Fibroblast of skin of right quadriceps (primary cell): ENCODE results near the gene SELPLG.
"Not testable (repeated sequence)": the region's sequence is repeated elsewhere in the genome, so short reads cannot be mapped to it uniquely, and the experiment has no call there.

Experiments used
- DNase-seq: peaks from one replicate; pipeline ENCODE4 v3.0.0-alpha.2; 2013

Gene SELPLG

DNA sequence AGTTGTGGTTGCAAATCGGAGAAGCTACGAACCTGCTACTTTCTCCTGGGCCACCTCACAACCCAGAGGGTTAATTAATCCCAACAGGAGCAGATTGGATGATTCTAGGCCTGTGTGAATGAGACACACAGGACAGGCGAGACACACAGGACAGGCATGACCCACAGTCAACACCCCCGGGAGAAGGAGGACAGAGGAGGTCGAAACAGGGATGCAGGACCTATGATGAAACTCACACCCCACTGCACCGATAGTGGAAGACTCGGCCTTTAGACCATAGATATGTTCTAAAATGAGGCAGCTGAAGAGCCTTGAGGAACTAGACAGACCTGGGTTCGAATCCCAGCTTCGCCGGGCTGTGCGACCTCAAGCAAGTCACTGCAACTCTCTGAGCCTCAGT is 47.4 kb downstream of the SELPLG start:
- no peak for DNase-seq

DNA sequence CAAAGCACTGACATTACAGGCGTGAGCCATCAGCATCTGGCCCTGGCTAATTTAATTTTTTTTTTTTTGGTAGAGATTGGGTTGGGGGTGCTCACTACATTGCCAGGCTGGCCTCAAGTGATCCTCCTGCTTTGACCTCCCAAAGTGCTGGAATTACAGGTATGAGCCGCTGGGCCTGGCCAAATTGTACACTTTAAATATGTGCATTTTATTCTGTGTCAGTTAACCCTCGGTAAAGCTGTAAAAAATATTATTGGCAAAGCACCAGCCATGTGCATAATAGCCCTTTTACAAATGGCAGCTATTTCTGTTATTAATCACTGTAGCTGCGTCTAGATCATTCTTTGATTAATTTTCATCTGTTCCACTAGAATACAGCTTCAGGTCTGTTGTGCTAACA is 47.8 kb downstream of the SELPLG start:
- no peak for DNase-seq

DNA sequence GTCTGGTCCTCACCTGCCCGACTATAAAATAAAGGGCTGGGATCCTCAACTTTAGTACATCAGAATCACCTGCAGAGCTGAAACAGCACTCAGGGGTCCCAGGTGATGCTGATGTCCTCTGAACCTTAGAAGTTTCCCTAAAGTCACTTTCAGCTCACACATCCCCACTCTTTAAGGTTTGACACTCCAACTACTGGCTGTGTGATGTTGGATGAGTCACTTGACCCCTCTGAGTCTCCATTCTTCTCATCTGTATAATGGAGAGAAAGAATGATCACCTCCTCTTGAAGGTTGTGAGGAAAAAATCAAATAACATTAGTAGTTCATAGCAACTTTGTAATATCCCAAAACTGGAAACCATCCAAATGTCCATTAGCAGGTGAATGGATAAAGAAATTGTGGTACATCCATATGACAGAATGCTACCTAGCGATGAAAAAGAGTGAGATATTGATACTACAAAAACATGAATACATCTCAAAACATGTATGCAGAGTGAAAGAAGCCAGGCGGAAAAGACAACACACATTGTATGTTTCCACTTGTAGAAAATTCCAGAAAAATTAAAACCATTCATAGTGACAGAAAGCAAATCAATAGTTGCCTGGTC is 49.1 kb downstream of the SELPLG start:
- no peak for DNase-seq

DNA sequence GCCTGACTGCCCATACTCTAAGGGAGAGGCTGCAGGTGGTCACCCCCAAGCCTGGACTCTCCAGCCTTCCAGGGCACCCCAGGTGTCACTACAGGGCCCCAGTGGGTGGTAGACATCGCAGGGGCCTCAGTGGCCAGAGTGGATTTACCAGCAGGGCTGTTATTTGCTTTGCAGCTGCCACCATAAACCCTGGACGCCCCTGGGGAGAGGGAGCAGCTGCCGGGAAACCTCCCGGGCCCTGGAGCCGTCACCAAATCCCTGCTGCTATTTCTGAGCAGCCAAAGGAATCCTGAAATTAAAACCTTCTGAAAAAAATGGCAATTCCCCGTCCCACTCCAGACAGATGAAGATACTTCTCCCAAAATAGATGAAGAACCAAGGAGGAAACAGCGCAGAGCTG is 49.7 kb downstream of the SELPLG start:
- no peak for DNase-seq

DNA sequence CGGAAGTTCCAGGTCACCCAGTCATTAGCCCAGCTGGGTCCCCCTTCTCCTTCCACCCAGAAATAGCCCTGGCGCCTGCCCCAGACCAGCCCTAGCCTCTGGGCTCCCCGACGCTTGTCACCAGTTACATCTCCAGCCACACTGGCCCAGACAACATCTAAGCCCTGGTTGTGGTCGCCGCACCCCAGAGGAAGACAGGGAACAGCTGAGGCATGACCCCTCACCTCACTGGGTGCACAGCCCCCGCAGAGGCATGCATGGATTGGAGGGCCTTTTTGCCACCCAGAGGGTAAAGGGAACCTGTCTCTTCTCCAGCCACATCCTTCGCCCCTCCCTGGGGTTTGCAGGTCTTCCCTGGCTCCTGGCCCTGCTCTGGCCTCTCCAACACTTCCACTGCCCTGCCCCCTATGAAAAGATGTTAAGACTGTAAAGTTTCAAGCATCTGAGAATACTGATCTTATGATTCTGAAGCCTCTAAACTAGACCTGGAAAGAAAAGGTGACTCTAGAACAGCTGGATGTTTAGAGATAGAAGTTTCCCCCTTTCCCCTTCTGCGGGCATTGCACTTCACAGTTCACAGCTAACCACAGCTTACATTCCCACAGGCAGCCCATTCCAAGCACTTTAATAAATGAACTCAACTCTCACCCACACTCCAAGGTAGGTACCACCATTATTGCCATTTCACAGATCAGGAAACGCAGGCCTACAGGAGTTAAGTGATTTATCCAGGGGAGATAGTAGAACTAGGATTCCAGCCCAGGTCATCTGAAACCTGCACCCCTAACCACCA is 50.5 kb downstream of the SELPLG start:
- no peak for DNase-seq

DNA sequence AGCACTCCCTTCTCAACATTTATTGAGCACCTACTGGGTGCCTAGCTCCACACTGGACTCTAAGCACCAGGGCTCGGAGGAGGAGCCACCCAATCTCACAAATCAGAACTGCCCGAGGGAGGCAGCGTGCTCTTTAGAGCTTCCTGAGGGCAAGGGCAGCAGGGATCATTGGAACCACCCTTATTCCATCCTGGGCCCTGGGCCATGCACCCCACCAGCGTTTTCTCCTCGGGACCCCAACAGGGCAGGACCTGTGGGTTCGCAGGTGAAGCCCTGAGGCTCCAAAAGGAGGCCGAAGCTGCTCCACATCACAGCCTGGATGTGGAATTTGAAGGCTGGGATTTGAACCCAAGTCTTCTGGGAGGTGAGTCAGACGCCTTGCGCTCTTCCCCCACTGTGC is 51.2 kb downstream of the SELPLG start:
- no peak for DNase-seq

DNA sequence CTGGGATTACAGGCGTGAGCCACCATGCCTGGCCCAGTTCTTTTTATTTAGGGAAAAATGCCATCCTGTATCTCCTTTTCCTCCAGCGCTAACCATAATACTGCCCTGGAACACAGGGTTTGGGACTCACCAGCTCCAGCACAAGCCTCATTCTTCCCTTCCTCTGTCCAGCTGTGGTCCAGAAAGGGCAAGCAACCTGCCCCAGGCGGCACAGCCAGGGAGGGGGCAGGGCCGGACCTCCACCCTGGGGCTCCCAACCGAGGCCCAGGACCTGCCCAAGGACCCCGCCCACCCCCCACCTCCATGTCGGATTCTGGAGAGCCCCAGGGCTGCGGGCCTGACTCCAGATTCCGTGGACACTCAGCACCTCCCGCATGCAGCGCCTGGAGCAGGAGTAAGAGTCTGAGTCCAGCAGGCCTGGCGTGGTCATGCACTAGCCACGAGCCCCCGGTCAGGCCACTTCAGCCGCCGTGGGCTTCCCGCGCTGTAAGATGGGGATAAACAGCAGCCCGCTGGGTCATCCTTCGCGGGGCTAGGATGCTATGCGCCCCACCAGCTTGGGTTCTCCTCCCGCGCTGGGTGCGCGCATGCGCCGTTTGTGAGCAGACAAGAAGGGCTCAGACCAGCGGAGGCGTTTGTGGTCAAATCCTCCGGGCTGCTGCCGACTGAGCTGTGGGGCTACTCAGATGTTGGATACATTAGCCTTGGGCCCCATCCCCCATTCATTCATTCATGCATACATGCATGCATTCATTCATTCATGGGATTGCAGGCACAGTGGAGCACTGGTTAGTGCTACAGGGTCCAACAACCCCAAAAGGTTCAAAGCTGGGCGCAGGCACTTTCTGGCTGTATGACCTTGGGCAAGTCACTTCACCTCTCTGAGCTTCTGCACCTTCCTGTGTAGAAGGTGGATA is 52.1 kb downstream of the SELPLG start:
- no peak for DNase-seq

DNA sequence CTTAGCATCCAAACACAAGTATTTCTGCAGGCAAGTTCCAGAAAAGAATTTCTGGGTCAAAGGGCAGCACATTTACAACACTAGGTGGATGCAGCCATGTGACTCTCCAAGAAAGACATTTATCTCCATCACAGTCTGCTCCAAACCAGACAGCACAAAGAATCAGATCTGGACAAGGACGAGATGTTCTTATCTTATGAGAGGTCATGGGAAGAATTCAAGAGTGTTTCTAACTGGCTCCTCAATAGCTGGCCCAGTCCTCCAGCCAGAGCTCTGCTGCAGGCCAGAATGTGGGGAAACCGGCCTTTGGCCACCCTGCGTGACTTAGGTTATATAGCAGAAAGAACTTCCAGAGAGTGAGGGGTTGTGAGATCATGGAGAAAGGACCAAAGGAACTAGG is 53.2 kb downstream of the SELPLG start:
- no peak for DNase-seq

DNA sequence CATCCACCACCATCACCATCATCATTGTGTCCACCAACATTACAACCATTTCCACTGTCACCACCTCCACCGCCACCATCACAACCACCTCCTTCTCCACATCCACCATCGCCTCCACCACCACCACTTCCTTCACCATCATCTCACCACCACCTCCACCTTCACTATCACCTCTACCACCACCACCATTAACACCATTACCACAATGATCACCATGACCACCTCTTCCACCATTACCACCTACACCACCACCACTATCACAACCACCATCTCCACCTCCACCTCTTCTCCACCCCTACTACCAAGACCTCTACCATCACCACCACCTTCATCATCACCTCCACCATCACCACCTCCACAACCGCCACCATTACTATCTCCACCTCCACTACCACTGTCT is 54.9 kb downstream of the SELPLG start:
- no peak for DNase-seq

DNA sequence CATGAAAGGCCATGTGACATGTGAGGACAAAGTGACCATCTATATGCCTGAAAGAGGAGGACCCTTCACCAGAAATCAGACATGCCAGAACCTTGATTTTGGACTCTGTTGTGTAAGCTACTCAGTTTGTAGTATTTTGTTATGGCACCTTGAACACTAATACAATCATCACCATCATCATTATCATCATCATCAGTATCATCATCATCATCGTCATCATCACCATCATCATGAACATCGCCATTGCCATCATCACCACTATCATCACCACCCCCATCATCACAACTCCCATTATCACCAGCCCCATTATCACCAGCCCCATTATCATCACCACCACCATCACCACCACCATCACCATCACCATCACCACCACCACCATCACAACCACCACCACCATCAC is 55.4 kb downstream of the SELPLG start:
- no peak for DNase-seq

DNA sequence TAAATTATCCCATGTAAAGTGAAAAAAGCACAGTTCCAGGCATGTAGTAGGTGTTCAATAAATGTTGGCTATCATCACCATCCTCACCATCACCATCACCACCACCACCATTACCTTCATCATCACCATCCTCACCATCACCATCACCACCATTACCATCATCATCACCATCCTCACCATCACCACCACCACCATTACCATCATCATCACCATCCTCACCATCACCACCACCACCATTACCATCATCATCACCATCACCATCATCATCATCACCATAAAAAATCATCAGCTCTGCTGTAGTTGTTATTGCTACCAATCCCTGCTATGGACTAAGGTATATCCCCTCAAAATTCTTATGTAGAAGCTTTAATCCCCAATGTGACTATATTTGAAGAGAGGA is 56.2 kb downstream of the SELPLG start:
- DNase-seq, result no peak

DNA sequence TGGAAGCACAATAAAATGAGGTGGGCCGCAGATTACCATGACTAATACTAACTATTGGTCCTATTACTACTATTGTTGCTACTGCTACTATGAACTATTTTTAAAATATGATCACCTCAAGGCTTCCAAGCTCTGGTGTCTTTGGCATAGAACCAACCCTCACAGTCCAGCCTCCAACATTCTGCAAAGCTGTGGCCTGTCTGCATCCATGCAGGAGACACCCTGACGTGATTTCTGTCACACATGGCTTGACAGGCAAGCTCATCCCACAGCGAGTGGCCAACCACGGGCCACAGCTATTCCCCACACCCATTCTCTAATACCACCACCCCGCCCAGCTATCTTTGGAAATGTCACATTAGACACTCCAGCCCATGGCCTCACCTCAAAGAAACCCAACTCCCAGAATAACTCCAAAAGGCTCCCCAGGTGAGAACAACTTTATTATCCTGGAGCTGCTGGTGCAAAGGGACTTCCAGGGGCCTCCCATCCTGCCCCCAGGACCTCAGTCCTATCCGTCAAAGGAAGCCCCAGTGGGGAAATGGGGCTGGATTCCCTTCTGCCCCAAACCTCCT is 56.9 kb downstream of the SELPLG start:
- peak; percentile 54 for DNase-seq

DNA sequence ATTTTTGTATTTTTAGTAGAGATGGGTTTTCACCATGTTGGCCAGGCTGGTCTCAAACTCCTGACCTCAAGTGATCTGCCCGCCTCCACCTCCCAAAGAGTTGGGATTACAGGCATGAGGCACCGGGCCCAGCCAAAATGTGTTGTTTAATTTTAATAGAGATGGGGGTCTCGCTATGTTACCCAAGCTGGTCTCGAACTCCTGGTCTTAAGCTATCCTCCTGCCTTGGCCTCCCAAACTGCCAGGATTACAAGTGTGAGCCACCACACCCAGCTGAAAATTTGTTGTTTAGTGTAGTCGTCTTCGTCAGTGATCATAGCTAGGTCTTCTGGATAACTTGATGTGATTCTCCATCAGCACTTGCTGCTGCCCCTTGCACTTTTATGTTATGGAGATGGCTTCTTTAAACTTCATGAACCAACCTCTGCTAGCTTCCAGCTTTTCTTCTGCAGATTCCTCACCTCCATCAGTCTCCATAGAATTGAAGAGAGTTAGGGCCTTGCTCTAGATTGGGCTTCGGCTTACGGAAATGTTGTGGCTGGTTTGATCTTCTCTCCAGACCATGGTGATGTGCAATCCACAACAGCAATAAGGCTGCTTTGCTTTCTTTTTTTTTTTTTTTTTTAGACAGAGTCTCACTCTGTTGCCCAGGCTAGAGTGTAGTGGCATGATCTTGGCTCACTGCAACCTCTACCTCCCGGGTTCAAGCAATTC is 58.3 kb downstream of the SELPLG start:
- no peak for DNase-seq

DNA sequence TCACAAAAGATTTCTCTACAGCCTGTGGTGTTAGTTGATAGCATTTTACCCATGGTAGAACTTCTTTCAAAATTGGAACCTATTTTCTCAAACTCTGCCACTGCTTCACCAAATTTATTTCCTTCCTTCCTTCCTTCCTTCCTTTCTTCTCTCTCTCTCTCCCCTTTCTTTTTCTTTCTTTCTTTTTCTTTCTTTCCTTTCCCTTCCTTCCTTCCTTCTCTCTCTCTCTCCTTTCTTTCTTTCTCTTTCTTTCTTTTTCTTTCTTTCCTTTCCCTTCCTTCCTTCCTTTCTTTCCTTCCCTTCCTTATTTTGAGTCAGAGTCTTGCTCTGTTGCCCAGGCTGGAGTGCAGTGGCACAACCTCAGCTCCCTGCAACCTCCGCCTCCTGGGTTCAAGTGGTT is 59.4 kb downstream of the SELPLG start:
- not testable (repeated sequence) for DNase-seq

DNA sequence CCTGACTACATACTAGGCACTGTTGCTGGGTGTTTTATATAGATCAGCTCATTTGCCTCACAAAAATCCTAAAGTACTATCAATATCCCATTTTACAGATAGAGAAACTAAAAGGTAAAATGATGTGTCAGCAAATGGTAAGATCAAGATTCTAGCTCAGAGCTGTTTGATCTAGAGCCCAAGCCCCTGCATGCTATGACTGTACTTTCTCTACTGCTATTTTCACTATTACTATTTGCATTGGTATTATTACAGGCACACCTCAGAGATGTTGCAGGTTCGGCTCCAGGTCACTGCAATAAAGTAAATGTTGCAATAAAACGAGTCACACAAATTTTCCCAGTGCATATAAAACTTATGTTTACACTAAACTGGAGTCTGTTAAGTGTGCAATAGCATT is 60.4 kb downstream of the SELPLG start:
- DNase-seq, result peak; percentile 61

DNA sequence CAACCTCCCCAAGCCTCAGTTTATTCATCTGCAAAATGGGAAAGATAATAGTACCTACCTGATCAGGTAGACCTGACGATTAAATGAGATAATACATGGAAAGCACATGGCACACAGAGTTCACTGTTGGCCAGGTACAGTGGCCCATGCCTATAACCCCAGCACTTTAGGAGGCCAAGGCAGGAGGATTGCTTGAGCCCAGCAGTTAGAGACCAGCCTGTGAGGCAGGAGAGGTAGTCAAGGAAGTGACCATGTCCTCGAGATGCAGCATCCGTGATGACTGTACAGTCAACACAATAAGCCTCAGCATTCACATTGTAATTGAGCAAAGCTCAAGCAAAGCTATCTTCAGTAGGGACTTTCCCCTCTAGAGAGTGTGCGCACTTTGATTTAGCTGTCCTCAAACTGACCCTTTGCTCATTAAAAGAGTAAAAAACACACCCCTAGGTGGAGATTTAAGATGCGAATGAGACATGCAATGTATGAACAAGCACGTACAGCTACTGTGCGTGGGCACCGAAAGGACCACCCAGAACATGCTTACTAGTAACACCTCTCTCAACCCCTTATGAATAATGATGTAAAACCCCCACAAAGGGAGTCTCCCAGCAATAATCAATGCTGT is 61.4 kb downstream of the SELPLG start:
- no peak for DNase-seq
